Fibroblast of villous mesenchyme (primary cell): Measurements from ENCODE around the gene LRCH1. TPM values are rescaled to one million over a fixed set of nuclear protein-coding genes. Genes with fewer than 3 reads are reported as not detected.

Experiments
- DNase-seq: peaks from one replicate; pipeline ENCODE4 v3.0.0-alpha.2; 2010; ENCODE audit warnings: low read depth
- H3K4me3 ChIP-seq: 2 replicates; pipeline ENCODE4 v1.5.1; 2011; ENCODE audit warnings: low read depth, mild to moderate bottlenecking, low read length
- total RNA-seq: library from RNA; depleted of rRNA; stranded (reverse); fragments of >200 nt; gene quantifications from 2 replicates; pipeline ENCODE4 v1.2.3, GENCODE V29; 2012
- TF ChIP-seq, protein P1 (sequence below): IDR thresholded peaks from 2 replicates; pipeline ENCODE4 v1.5.1; 2012; ENCODE audit warnings: low read depth, mild to moderate bottlenecking, low read length; ENCODE audit not compliant: insufficient read depth

The LRCH1 gene
- total RNA-seq, 1 donor = 9.1 TPM

DNA sequence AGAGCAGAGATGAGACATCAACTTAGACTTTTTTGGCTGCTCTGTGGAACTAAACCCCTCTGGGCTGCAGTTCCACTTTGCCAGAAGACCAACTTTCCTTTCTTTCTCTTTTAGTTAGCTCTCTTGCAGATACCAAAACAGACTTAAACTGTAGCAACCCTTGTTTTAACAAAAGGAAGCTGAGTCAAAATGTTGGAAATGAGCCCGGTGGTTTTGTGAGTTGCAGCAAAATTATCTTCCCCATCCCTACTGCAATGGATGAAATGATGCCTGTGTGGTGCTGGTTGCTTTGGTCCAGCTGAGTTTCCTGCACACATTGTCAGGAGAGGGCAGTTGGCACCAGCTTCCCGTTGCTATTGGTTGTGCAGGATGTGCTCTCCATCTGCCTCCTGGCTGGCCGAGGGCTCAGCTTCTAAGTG, 115.3 kb downstream of the LRCH1 start:
- DNase-seq = peak; percentile 90
- peak overlapping the region; percentile 45 for H3K4me3 ChIP-seq
- TF ChIP-seq, protein P1, sequence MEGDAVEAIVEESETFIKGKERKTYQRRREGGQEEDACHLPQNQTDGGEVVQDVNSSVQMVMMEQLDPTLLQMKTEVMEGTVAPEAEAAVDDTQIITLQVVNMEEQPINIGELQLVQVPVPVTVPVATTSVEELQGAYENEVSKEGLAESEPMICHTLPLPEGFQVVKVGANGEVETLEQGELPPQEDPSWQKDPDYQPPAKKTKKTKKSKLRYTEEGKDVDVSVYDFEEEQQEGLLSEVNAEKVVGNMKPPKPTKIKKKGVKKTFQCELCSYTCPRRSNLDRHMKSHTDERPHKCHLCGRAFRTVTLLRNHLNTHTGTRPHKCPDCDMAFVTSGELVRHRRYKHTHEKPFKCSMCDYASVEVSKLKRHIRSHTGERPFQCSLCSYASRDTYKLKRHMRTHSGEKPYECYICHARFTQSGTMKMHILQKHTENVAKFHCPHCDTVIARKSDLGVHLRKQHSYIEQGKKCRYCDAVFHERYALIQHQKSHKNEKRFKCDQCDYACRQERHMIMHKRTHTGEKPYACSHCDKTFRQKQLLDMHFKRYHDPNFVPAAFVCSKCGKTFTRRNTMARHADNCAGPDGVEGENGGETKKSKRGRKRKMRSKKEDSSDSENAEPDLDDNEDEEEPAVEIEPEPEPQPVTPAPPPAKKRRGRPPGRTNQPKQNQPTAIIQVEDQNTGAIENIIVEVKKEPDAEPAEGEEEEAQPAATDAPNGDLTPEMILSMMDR = no peak

DNA sequence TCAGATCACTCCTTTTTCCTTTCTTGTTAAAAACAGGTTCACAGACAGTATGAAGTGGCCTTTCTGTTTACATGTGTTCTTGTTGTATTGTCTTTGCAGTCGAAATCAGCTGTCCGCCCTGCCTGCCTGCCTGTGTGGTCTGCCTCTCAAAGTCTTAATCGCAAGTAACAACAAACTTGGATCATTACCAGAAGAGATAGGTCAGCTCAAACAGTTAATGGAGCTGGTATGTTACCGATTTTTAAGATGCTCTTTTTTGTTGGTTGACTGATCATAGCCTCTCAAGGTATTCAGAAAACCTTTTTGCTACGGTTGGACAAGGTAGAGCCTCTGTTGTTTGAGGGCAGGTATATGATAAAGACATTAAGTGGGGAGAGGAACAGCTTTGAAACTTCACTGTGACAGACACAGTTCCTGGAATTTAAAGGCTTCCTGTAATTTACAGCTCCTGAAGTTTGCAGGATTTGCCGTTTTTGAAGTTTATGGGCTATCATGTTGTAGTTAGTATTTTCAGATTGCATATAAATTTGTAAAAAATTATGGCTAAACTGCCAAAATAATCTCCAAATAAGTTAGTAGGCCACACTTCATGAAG, 116.1 kb downstream of the LRCH1 start:
- H3K4me3 ChIP-seq = no peak overlapping the region
- TF ChIP-seq, protein P1 = no peak
- peak; percentile 38 for DNase-seq

DNA sequence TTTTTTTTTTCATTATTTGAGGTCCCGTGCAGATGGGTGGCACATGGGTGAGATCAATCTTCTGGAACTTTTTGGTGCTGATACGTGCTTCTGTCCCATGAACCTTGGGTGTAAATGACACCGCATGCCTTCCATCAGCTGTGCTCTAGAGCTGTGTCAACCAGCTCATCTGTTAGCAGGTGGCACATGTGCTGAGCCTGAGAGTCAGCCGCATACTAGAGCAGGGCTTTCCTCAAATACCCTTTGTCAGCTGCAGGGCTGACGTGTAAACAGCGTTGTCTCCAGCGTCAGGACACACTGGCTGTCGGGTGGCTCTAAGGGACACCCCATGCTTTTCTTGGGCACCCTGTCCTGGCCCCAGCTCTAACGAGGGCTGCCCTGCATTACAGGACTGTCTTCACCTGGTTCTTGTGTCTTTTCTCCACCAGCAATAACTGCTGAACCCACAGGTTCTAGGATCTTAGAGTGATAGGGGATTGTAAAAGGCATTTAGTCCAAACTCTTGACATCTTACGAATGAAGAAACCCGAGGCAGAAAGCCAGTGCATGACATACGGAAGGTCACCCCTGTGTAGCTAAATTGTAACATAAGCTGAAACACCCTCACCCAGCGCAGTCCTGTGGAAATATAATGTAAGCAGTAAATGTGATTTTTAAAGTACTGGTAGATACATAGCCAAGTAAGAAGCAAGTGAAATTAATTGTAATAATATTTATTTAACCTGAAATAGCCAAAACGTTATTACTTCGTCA, 119.5 kb downstream of the LRCH1 start:
- no peak for DNase-seq
- TF ChIP-seq, protein P1 = no peak
- H3K4me3 ChIP-seq = no peak overlapping the region

DNA sequence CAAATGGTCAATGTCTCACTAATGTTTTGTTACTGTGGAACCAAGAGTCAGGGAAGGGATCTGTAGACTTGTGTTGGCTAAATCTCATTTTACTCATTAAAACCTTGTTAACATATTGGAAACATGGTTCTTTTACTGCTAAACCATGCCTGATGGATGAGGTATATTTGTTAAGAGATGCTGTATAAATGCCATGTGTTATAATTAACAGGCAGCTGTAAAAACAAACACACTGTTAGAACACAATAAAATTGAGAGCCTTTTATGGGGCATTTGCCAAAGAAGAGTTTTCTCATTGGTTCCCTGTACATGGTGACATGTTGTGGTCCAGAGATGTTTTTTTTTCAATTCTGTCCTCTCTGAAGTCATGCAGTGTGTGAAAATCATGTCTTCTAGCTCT, 122.0 kb downstream of the LRCH1 start:
- DNase-seq = peak; percentile 61
- TF ChIP-seq, protein P1 = no peak
- H3K4me3 ChIP-seq = no peak overlapping the region

DNA sequence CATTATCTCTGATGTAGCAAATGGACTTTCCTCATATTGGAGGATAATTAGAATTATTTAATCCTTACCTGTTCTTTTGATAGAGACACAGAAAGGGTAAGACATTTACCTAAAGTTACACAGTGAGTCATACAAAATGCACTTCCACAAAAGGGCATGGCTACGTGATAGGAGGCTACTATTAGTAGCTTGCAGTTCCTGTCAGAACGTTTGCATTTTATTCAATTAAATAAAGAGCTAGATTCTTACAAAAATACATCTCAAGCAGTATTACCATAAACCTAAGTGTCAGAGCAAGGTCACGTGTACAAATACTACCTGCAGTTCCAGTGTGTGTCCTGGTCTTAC, 123.4 kb downstream of the LRCH1 start:
- DNase-seq = no peak
- H3K4me3 ChIP-seq = no peak overlapping the region
- TF ChIP-seq, protein P1 = no peak

DNA sequence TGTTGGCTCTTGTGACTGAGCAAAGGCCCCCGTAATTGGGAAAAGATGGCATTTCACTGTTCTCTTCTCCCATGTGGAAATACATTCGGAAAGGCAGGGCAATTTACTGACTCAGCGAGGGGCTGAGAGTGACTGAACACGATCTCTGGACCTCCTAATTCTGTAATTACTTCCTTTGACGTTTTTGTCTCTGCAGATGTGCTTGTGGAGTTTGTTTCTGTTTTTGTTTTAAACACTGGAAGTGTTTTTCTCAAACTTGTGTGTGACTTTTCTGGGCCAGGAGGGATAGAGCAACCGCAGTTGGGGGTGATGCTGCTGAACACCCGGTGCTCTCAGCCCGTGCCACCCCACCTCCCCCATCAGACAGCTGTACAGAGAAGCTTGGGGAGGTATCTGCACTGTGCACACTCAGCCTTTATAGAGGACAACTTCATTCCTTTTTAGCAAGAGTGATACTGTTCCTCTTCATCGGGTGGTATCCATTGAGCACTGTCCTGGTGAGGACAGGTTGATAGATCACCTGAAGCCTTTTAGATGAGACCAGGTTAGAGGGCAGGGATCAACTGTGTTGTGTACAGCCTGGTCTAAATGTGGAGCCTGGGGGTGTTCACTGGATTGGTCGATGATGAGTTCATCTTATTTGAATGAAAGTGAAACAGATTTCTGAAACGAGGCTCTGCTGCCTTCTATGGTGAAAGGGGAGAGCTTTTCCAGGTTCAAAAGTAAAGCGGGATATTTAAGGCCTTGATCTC, 126.6 kb downstream of the LRCH1 start:
- TF ChIP-seq, protein P1 = no peak
- DNase-seq = peak; percentile 88
- H3K4me3 ChIP-seq = peak overlapping the region; percentile 44
